ENCODE results near the gene HLCS.

HLCS gene

GRCh38 chr21:36780861-36781260, 185.6 kb downstream of the HLCS start:
- DNase-seq (ENCODE audit: low read depth in 3 of 3): no peak

GRCh38 chr21:36776981-36777617, 189.4 kb downstream of the HLCS start:
- no peak for DNase-seq (ENCODE audit: low read depth in 3 of 3)

- DNase-seq (ENCODE audit: low read depth in 3 of 3): no peak
Observed at GRCh38 chr21:36773995-36774394, 192.5 kb downstream of the HLCS start.

- DNase-seq (ENCODE audit: low read depth in 3 of 3): no peak
Observed at GRCh38 chr21:36773117-36773516, 193.4 kb downstream of the HLCS start.

GRCh38 chr21:36769051-36769839, 197.2 kb downstream of the HLCS start:
- DNase-seq (ENCODE audit: low read depth in 3 of 3): no peak

GRCh38 chr21:36768496-36768895, 198.0 kb downstream of the HLCS start:
- DNase-seq (ENCODE audit: low read depth in 3 of 3): no peak

- DNase-seq (ENCODE audit: low read depth in 3 of 3): no peak
Observed at GRCh38 chr21:36767096-36767495, 199.4 kb downstream of the HLCS start.

- no peak for DNase-seq (ENCODE audit: low read depth in 3 of 3)
Observed at GRCh38 chr21:36766511-36766910, 200.0 kb downstream of the HLCS start.

GRCh38 chr21:36765229-36765628, 201.2 kb downstream of the HLCS start:
- DNase-seq (ENCODE audit: low read depth in 3 of 3): no peak

GRCh38 chr21:36763305-36763704, 203.2 kb downstream of the HLCS start:
- DNase-seq (ENCODE audit: low read depth in 3 of 3): no peak

- DNase-seq (ENCODE audit: low read depth in 3 of 3): no peak
Observed at GRCh38 chr21:36762642-36763041, 203.8 kb downstream of the HLCS start.

- no peak for DNase-seq (ENCODE audit: low read depth in 3 of 3)
Observed at GRCh38 chr21:36761685-36762084, 204.8 kb downstream of the HLCS start.

GRCh38 chr21:36759348-36760083, 207.0 kb downstream of the HLCS start:
- DNase-seq (ENCODE audit: low read depth in 3 of 3): no peak

- no peak for DNase-seq (ENCODE audit: low read depth in 3 of 3)
Observed at GRCh38 chr21:36757196-36757595, 209.3 kb downstream of the HLCS start.

GRCh38 chr21:36756527-36756926, 209.9 kb downstream of the HLCS start:
- no peak for DNase-seq (ENCODE audit: low read depth in 3 of 3)

GRCh38 chr21:36754241-36754898, 212.1 kb downstream of the HLCS start:
- DNase-seq (ENCODE audit: low read depth in 3 of 3): no peak

- no peak for DNase-seq (ENCODE audit: low read depth in 3 of 3)
Observed at GRCh38 chr21:36753556-36753955, 212.9 kb downstream of the HLCS start.

- DNase-seq (ENCODE audit: low read depth in 3 of 3): no peak
Observed at GRCh38 chr21:36751383-36751782, 215.1 kb downstream of the HLCS start.

- no peak for DNase-seq (ENCODE audit: low read depth in 3 of 3)
Observed at GRCh38 chr21:36750576-36750959, 215.9 kb downstream of the HLCS start.

GRCh38 chr21:36749935-36750575, 216.4 kb downstream of the HLCS start:
- no peak for DNase-seq (ENCODE audit: low read depth in 3 of 3)

GRCh38 chr21:36747815-36748383, 218.6 kb downstream of the HLCS start:
- DNase-seq (ENCODE audit: low read depth in 3 of 3): peak in 1 of 3 experiments; percentile 13
